Activated naive CD8-positive, alpha-beta T cell (primary cell): ENCODE measurements around the gene PHACTR1.
A peak's percentile ranks its signal among the peaks of the same experiment; 100 is the strongest.

Source experiments
- H3K27ac Mint-ChIP-seq: one replicate; pipeline ENCODE4 v1.8.0; 2021; ENCODE audit warnings: mixed read lengths
- H3K27me3 Mint-ChIP-seq: one replicate; pipeline ENCODE4 v1.8.0; 2021; ENCODE audit warnings: mixed read lengths
- H3K36me3 Mint-ChIP-seq: one replicate; pipeline ENCODE4 v1.8.0; 2021; ENCODE audit warnings: mixed read lengths
- H3K4me1 Mint-ChIP-seq: one replicate; pipeline ENCODE4 v1.8.0; 2021; ENCODE audit warnings: low read depth, mixed read lengths
- H3K4me3 Mint-ChIP-seq: one replicate; pipeline ENCODE4 v1.8.0; 2021; ENCODE audit warnings: mild to moderate bottlenecking, mixed read lengths
- H3K9me3 Mint-ChIP-seq: one replicate; pipeline ENCODE4 v1.8.0; 2021; ENCODE audit warnings: low read depth, mixed read lengths

The PHACTR1 gene

GRCh38 chr6:13248584-13248985 lies 532.0 kb downstream of the PHACTR1 start:
- no peak overlapping the region for H3K4me3 Mint-ChIP-seq
- no peaks in the 10 kb centered on the region for H3K9me3 Mint-ChIP-seq
- peaks cover 2% of the 10 kb centered on the region for H3K36me3 Mint-ChIP-seq
- no peaks in the 10 kb centered on the region for H3K4me1 Mint-ChIP-seq
- H3K27ac Mint-ChIP-seq = no peak overlapping the region
- no peaks in the 10 kb centered on the region for H3K27me3 Mint-ChIP-seq

- no peak overlapping the region for H3K27ac Mint-ChIP-seq
These were observed 532.4 kb downstream of the PHACTR1 start for GRCh38 chr6:13248994-13249393.

GRCh38 chr6:13249817-13250216 lies 533.2 kb downstream of the PHACTR1 start:
- Mint-ChIP-seq H3K27me3 (no peaks in the 10 kb centered on the region), H3K36me3 (peaks cover 2% of the 10 kb centered on the region), H3K27ac (no peak overlapping the region), H3K4me3 (no peak overlapping the region), H3K9me3 (no peaks in the 10 kb centered on the region), H3K4me1 (no peaks in the 10 kb centered on the region)

More at GRCh38 chr6:13248994-13249393, 532.4 kb downstream of the PHACTR1 start:
- Mint-ChIP-seq H3K9me3 (no peaks in the 10 kb centered on the region), H3K36me3 (peaks cover 2% of the 10 kb centered on the region), H3K4me1 (no peaks in the 10 kb centered on the region), H3K27me3 (no peaks in the 10 kb centered on the region), H3K4me3 (no peak overlapping the region)

GRCh38 chr6:13250703-13251102 lies 534.1 kb downstream of the PHACTR1 start:
- Mint-ChIP-seq H3K36me3 (peaks cover 3% of the 10 kb centered on the region), H3K4me1 (no peaks in the 10 kb centered on the region), H3K4me3 (no peak overlapping the region), H3K27me3 (no peaks in the 10 kb centered on the region), H3K9me3 (peaks cover 6% of the 10 kb centered on the region), H3K27ac (no peak overlapping the region)

- H3K27me3 Mint-ChIP-seq = no peaks in the 10 kb centered on the region
- H3K4me3 Mint-ChIP-seq = no peak overlapping the region
- no peaks in the 10 kb centered on the region for H3K4me1 Mint-ChIP-seq
- H3K36me3 Mint-ChIP-seq = peaks cover 2% of the 10 kb centered on the region
- peaks cover 6% of the 10 kb centered on the region for H3K9me3 Mint-ChIP-seq
- H3K27ac Mint-ChIP-seq = no peak overlapping the region
These were observed 534.7 kb downstream of the PHACTR1 start for GRCh38 chr6:13251242-13251641.

- no peak overlapping the region for H3K4me3 Mint-ChIP-seq
- no peaks in the 10 kb centered on the region for H3K27me3 Mint-ChIP-seq
- no peak overlapping the region for H3K27ac Mint-ChIP-seq
- peaks cover 12% of the 10 kb centered on the region for H3K9me3 Mint-ChIP-seq
- H3K4me1 Mint-ChIP-seq = no peaks in the 10 kb centered on the region
- H3K36me3 Mint-ChIP-seq = peaks cover 11% of the 10 kb centered on the region
These were observed 536.2 kb downstream of the PHACTR1 start for GRCh38 chr6:13252790-13253189.

GRCh38 chr6:13253272-13253671 lies 536.7 kb downstream of the PHACTR1 start:
- no peak overlapping the region for H3K4me3 Mint-ChIP-seq
- H3K4me1 Mint-ChIP-seq = no peaks in the 10 kb centered on the region
- H3K27me3 Mint-ChIP-seq = no peaks in the 10 kb centered on the region
- H3K9me3 Mint-ChIP-seq = peaks cover 12% of the 10 kb centered on the region
- H3K27ac Mint-ChIP-seq = no peak overlapping the region
- H3K36me3 Mint-ChIP-seq = peaks cover 11% of the 10 kb centered on the region

GRCh38 chr6:13256266-13257001 lies 539.9 kb downstream of the PHACTR1 start:
- Mint-ChIP-seq H3K9me3 (peaks cover 12% of the 10 kb centered on the region), H3K36me3 (peaks cover 11% of the 10 kb centered on the region), H3K4me3 (no peak overlapping the region), H3K27ac (no peak overlapping the region), H3K4me1 (peaks cover 8% of the 10 kb centered on the region), H3K27me3 (no peaks in the 10 kb centered on the region)

GRCh38 chr6:13259393-13259792 lies 542.8 kb downstream of the PHACTR1 start:
- peaks cover 12% of the 10 kb centered on the region for H3K9me3 Mint-ChIP-seq
- no peak overlapping the region for H3K27ac Mint-ChIP-seq
- H3K4me3 Mint-ChIP-seq = no peak overlapping the region
- H3K36me3 Mint-ChIP-seq = peaks cover 11% of the 10 kb centered on the region
- no peaks in the 10 kb centered on the region for H3K27me3 Mint-ChIP-seq
- peaks cover 17% of the 10 kb centered on the region for H3K4me1 Mint-ChIP-seq

GRCh38 chr6:13260101-13260598 lies 543.6 kb downstream of the PHACTR1 start:
- peaks cover 13% of the 10 kb centered on the region for H3K36me3 Mint-ChIP-seq
- H3K4me1 Mint-ChIP-seq = peaks cover 17% of the 10 kb centered on the region
- H3K4me3 Mint-ChIP-seq = no peak overlapping the region

GRCh38 chr6:13260831-13261230 lies 544.3 kb downstream of the PHACTR1 start:
- Mint-ChIP-seq H3K36me3 (peaks cover 12% of the 10 kb centered on the region), H3K4me3 (no peak overlapping the region), H3K4me1 (peaks cover 17% of the 10 kb centered on the region), H3K9me3 (peaks cover 6% of the 10 kb centered on the region), H3K27me3 (no peaks in the 10 kb centered on the region), H3K27ac (no peak overlapping the region)

More at GRCh38 chr6:13260101-13260598, 543.6 kb downstream of the PHACTR1 start:
- H3K27ac Mint-ChIP-seq = no peak overlapping the region
- peaks cover 10% of the 10 kb centered on the region for H3K9me3 Mint-ChIP-seq
- H3K27me3 Mint-ChIP-seq = no peaks in the 10 kb centered on the region

- Mint-ChIP-seq H3K4me3 (no peak overlapping the region), H3K27ac (peak overlapping the region; percentile 25)
These were observed 545.0 kb downstream of the PHACTR1 start for GRCh38 chr6:13261464-13261994.

GRCh38 chr6:13262302-13263230 lies 546.0 kb downstream of the PHACTR1 start:
- H3K27me3 Mint-ChIP-seq = no peaks in the 10 kb centered on the region
- no peak overlapping the region for H3K27ac Mint-ChIP-seq
- H3K9me3 Mint-ChIP-seq = no peaks in the 10 kb centered on the region
- peaks cover 2% of the 10 kb centered on the region for H3K36me3 Mint-ChIP-seq
- H3K4me3 Mint-ChIP-seq = no peak overlapping the region
- peaks cover 17% of the 10 kb centered on the region for H3K4me1 Mint-ChIP-seq

More at GRCh38 chr6:13261464-13261994, 545.0 kb downstream of the PHACTR1 start:
- Mint-ChIP-seq H3K9me3 (peaks cover 3% of the 10 kb centered on the region), H3K36me3 (peaks cover 9% of the 10 kb centered on the region), H3K4me1 (peaks cover 17% of the 10 kb centered on the region), H3K27me3 (no peaks in the 10 kb centered on the region)

GRCh38 chr6:13263669-13264068 lies 547.1 kb downstream of the PHACTR1 start:
- Mint-ChIP-seq H3K9me3 (no peaks in the 10 kb centered on the region), H3K27me3 (no peaks in the 10 kb centered on the region), H3K4me1 (peaks cover 17% of the 10 kb centered on the region), H3K27ac (no peak overlapping the region), H3K4me3 (no peak overlapping the region), H3K36me3 (peaks cover 2% of the 10 kb centered on the region)
